NCI-H748 (cell line): ENCODE results near the gene TNP2.

ENCODE experiments used
- DNase-seq: peaks from one replicate; lab custom pipeline; 2025; ENCODE audit not compliant: unreplicated experiment; lab: John Stamatoyannopoulos, UW

Gene TNP2

DNA sequence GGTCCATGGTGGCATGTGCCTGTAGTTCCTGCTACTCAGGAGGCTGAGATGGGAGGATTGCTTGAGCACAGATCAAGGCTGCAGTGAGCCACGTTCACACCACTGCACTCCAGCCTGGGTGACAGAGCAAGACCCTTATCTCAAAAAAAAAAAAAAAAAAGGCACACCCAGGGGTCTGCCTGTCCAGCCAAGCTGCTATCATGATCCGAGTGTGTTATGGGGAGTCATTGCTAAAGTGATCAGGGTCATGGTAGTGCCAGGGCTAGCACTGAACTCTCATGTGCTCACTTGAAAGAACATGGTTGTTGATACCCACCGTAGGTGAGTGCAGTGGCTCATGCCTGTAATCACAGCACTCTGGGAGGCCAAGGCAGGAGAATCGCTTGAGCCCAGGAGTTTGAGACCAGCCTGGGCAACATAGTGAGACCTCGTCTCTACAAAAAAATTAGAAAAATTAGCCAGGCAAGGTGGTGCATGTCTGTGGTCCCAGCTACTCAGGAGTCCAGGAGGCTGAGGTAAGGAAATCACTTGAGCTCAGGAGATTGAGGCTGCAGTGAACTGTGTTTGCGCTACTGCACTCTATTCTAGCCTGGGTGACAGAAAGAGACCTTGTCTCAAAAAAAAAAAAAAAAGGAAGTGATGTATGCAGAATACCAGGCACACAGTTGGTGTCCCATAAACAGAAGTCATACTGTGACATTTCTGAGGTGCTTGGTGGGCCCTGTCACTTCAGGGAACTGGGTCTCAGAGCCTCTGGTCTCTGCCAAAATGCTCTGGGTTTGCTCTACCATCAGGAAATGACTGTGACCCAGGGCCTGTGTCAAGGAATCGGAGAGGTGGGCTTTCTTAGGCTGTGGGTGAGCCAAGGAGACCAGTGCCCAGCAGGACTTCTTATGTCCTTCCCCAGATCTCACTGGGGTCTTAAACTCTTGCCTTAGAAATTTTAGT lies 9.8 kb upstream of the TNP2 start:
- DNase-seq, result no peak

DNA sequence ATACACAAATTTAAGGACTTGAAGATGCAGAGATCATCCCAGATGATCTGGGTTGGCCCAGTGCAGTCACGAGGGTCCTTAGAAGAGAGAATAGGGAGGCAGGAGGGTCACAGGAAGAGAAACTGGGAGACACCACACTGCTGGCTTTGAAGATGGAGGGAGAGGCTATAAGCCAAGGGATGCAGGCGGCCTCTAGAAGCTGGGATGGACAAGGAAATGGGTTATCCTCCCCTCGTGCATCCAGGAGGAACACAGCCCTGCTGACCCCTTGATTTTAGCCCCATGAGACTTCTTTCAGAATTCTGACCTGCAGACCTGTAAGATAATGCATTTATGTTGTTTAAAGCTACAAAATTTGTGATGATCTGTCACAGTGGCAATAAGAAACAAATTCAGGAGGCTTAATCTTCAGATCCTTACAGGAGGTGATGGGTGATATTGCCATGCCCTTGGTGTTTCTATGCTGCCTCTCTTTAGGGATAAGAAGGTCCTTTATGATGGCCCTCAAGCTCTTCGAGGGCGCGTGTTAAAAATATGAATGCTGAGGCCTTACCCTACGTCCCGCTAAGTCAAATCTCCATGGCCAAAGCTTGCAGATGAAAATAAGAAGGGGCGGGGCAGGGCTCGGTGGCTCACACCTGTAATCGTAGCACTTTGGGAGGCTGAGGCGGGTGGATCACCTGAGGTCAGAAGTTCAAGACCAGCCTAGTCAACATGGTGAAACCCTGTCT lies 8.6 kb upstream of the TNP2 start:
- DNase-seq, result no peak

DNA sequence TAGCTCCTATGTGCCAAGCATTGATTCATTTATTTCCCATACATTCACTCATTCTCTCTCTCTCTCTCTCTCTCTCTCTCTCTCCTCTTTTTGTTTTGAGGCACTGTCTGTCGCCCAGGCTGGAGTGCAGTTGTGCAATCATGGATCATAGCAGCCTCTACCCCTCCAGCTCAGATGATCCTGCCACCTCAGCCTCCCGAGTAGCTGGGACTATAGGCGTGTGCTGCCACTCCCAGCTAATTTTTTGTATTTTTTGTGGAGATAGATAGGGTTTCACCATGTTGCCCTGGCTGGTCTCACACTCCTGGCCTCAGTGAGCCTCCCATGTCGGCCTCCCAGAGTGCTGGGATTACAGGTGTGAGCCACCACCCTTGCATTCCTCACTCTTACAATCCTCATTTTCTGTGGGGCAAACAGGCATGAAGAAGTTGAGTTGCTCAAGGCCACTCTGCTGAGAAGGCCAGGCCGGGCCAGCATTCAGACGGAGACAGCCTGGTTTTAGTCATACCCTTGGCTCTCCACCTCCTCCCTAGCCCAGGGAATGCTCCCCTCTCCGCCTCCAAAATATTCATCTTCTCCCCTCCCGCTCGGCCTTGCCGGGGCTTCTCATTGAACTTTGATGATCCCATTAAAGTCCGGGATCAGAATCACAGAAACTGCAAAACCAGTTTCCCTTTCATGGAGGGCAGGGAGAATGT lies 7.9 kb upstream of the TNP2 start:
- DNase-seq, result no peak

DNA sequence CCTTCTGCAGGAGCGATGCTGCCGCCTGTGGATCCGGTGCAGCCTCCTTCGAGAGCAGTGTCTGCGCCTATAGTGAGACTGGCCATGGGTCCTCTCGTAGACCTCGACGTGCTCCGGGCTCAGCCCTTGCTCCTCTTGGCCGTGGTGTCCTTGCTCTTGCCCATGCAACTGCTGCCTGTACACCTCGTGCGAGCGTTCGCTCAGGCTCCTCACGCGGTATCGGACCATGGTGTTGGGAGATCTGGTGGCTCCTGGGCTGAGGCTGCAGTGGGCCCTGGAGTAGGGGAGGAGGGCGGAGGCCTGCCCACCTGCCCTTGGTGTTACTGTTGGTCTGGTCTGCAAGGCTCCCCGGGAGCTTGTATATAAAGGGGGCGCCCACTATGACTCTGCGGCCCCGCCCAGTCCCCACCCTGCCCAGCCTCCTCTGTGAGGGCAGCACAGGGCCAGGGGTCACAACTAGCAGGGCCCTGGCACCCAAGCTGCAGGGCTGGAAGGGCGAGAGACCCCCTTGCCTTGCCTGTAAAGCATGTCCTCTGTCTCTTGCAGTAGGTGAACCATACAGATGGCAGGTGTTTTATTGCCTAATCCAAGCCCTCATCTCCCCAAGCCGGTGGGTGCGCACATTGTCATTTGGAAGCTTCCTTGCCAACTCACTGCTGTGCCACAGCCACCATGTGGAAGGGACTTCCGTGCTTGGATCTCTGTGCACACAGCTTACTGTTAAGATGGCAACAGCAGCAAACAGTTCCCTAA lies 7.2 kb upstream of the TNP2 start, which contains the start of gene PRM2:
PRM2 (minus strand) TSS at position 338 of the 753 bp plus-strand sequence; CDS start at position 228, 110 bp downstream.
- no peak for DNase-seq

DNA sequence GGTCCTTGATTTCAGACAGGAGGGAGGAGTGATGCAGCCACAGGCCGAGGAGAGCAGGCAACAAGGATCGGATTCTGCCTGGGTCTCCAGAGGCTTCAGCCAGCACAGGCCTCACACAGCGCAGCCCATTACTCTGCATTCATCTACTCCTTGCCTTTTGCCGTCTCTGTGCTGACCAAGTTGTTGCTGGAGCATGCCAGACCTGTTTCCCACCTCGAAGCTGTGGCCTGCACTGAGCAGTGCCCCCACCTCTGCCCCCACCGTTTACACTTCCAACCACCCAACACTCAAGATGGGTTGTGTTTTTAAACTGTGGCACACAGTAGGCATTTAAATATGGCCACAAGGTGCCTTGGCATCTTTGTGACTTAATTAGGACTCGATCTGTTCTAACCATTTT lies 5.8 kb upstream of the TNP2 start:
- no peak for DNase-seq

DNA sequence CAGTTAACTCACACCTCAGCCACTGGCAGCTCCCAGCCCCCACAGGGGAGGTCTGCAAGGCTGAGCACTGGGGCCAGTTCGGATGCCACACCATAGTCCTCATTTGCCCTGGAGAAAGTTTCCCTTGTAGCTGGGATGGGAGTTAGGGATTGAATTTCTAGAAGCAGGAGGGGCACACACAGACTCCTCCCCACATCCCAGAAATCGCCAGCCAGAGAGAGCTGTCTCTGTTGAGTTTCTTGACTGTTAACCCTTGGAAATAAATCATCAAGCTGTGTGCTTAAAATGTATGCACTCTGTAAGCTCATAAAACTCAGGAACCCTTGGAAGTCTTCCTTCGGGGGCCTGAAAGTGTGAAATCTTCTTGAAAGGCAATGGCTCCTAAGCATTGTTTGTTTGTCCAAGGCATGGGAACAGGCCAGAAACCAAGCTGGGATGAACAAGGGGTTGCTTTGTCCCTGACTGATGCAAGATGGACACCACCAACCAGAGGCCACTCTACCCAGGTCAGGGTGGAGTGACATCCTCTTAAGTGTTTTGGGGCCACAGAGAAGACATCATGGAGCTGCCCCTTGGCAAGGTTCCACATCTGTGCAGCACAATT lies 4.7 kb upstream of the TNP2 start:
- no peak for DNase-seq

DNA sequence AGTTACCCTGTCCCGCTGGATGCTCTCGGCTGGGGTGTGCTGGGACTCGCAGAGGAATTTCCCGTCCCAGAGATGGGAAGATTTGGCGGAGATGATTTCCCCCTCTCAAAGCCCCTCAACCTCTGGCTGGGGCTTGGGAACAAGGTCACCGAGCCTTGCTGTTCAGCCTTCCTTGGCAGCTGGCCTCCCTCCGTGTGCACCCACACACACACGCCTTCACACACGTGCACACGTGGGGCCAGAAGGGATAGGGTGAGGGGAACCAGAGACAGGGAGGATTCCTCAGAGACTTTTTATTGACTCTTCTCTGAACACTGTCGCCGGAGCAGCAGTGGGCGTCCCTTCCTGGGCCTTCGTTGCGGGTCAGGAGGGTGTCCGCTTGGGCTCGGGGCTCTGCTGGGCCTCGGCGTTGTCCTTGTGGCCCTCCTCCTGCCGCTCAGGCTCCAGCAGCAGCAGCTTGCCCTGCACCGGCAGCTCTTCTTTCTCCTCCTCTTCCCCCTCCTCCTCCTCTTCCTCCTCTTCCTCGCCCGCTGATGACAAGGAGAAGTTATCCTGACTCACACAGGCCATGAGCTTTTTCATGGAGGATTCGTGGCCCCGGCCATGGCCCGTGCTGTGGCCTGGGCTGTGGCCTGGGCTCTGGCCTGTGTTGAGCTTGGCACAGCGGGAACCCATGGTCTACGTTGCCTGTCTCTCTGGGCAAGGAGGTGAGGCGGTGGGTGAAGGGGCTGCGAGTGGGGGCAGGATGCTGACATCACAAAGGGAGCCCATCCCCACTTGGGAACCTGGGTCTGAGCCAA lies 4.0 kb upstream of the TNP2 start, which contains the start of gene PRM3:
PRM3 (minus strand) TSS at position 709 of the 800 bp plus-strand sequence; CDS start at position 675, 34 bp downstream.
- DNase-seq, result no peak

DNA sequence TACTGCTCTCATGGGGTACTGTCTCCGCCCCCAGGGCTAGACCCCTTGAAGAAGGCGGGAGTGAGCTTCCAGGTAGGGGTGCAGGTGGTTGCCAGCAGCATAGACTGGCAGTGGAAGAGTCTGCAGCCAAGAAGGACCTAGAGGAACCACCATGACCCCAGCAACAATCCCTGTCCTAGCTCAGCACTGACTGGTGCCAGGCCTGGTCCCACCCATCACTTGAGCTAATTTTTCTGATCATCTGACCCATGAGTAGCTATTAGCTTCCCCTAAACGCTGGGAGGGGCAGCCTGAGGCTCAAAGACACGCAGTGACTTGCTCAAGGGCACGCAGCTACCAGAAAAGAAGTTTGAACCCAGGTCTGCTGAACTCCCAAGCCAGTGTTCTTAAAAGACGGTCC lies 3.4 kb upstream of the TNP2 start:
- DNase-seq, result no peak

DNA sequence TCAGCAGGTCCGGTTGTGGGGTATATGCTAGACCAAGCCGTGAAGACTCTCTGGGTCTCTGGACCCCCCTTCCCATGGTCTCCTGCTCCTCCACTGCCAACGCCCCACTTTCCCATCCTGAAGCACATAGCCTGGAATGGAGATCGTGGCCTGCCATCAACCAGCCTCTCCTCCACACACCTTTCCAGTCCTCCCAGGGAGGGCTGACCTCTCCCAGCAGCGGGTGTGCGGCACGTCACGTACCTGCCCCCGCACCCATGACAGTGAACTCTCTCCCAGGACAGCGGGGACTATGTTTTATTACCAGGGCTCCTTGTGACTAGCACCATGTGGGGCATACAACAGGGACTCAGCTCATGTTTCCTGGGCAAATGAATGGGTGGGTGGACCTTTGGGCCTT lies 2.5 kb upstream of the TNP2 start:
- no peak for DNase-seq

DNA sequence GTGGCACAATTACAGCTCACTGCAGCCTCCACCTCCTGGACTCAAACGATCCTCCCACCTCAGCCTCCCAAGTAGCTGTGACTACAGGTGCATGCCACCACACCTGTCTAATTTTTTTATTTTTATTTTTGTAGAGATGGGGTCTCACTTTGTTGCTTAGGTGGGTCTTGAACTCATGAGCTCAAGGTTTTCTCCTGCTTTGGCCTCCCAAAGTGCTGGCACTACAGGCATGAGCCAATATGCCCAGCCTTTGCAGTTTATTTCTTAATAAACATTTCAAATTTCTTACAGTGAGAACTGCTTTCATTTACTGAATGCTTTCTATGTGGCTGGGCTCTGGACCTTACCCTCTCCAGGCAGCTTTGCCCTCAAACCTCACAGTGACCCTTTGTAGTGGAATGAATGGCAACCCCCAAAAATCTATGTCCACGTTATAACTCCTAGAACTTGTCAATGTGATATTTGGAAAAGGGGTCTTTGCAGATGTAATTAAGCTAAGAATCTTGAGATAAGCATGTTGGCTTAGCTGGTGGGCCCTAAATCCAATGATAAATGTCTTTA lies 1.6 kb upstream of the TNP2 start:
- DNase-seq, result no peak

DNA sequence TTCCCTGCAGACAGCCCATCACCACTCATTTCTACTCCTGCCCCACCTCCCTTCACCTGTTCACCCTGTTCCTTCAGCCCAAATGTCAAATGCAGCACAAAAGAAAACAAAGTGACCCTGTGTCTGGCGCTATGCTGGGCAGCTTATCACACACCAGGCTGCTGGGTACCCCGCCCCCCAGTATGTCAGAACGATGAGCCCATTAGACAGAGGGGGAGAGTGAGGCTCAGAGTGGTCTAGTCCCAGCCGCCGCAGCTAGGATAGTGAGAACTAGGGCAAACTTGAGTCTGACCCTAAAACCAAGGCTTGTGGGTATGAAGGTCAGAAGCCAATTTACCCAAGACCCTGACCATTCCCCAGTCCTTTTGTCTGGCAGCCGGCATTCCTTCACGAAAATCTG lies 4.0 kb downstream of the TNP2 start:
- no peak for DNase-seq

DNA sequence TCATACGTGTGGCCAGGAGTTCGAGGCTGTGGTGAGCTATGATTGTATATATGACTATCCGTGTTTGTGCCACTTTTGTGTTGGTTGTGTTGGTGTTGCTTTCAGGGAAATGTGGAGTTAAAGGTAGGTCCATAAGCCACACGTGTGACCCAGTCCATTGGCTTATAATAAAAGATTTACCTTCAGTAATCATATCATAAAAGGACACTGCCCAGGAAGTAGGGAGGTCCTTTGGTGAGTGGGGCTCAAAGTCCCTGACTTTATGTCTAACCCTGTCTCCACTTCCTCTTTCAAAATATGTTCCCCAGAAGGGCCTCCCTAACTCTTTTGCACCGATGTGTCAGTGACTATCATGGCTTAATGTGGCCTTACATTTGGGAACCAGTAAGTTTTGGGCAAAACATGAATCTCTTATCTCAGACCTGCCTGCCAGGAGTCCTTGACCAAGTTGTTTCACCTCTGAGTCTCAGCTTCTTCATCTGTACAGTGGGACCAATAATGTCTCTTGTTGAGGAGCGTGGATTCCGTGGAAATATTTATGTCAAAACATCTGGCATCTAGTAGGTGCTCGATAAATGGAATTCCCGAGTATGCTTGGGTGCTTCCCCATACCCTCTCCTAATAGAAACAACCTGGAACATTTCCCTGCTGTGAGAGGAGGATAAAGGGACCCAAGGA lies 4.8 kb downstream of the TNP2 start:
- no peak for DNase-seq

DNA sequence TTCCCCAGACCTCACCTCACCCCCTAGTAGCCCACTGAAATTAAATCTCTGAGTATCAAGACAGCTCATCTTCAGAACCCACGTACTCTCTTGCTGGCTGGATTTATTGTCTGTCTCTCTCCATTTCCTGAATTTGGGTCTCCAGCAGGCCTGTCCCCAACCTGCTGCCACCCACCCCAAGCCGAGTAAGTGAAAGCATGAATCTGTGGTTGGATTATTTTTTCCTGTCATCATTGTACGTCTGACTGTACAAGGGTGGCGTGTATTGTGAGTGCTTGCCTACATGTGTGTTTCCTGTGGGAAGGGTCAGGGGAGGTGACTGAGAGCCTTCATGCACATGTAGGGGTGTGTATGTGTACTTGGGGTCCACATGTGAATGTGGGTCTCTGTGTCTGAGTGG lies 5.4 kb downstream of the TNP2 start:
- no peak for DNase-seq

DNA sequence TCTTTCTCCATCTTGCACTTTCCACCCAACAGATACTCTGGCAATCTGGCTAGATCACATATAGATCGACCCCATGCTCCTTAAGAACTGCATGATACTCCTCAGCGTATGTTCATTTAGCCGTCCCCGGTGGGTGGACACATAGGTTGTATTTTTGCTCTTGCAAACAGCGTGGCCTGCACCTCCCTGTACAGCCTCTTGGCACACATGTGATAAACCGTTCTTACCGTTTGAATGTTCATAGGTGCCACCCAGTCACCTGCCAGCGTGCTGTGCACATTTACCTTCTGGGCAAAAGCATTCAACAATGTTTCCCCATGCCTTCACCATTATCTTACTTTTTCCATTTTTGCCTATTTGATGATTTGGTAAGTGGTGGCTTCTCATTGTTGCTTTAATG lies 6.2 kb downstream of the TNP2 start:
- DNase-seq, result no peak

DNA sequence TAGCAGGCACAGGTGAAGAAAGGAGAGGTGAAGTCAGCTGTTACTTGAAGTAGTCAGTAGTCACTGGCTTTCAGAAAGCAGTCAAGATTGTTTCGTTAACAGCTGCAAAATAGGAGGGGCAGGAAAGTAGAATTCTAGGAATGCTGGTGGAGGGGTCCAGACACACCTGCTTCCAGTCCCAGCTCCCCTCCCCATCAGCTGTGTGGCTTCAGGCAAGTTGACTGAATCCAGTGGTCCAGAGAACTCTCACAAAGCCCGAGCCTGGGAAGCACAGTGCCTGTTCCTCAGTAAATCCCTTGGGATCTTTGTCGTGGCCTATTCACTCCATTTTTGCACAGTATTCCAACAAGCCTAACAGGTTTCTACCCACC lies 8.5 kb downstream of the TNP2 start:
- no peak for DNase-seq

DNA sequence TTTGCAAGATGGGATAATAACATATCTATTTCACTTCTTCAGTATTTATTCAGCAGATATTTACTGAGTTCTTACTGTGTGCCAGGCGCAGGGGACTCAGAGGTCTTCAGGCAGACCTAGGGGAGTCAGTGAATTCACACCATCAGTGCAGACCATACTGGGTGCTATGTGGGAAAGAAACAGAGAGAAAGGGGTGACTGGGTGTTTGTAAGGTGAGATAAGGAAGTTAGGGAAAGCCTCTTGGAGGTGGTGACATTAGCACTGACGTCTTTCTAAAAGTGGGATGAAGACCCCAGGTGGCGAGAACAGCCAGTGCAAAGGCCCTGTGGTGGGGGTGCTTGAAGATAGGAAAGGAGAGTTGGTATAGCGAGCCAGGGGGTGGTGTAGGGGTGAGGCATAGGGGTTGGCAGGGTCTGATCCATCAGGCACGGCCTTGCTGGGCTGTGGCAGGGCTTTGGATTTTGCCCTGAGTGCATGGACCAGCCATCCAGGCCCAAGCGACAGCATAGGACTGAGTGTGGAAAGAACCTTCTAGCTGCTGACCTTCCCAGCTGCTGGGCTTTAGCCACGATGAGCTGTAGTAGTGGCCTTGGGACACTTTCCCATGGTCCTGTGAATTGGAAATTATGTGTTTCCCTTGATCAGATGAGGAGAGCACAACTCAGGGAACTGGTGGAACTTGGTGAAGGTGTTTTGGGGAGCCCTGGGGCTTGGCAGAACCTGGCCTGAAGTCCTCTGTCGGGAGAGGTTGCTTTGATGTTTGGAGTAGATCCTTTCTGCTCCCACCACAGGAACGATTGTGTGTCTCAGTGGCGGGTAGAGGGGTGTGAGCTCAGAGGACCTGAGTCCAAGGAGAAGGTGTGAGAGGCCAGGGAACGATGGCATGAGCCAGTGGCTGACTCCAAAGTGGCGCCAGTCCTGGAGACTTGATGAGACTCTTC lies 9.2 kb downstream of the TNP2 start:
- no peak for DNase-seq
